ENCODE results near the gene MAPK14. TPM values are rescaled to one million over a fixed set of nuclear protein-coding genes. Genes with fewer than 3 reads are reported as not detected.

The MAPK14 gene
- total and polyA plus RNA-seq, 2 of the 4 experiments (the other 2 are of a cell fraction), result 28.4 to 74.4 TPM

- H4K8ac ChIP-seq (ENCODE audit: low read depth in 2 of 2, low read length in 2 of 2), result no peak overlapping the region
- no peaks in the 10 kb centered on the region for H3K27me3 ChIP-seq (ENCODE audit: control insufficient read depth, insufficient read depth, low read length)
- H3K9ac ChIP-seq (ENCODE audit: low read depth, low read length), result no peak overlapping the region
- ATAC-seq (ENCODE audit: low read depth) (no peak), DNase-seq (no peak)
- no peak overlapping the region for H3K27ac ChIP-seq (ENCODE audit: insufficient read depth, low read length)
- in situ Hi-C loops (cut with MboI; ENCODE audit: low sequenced_read_pairs) (no loop called here), intact Hi-C loops (cut with micrococcal nuclease) (no loop called here), dilution Hi-C loops (cut with HindIII; ENCODE audit: low sequenced_read_pairs, unreplicated experiment) (no loop called here)
- H3K36me3 ChIP-seq (ENCODE audit: control insufficient read depth, insufficient read depth, low read length), result peaks cover 4% of the 10 kb centered on the region
- H4K20me1 ChIP-seq (ENCODE audit: insufficient read depth, low read length), result no peaks in the 10 kb centered on the region
- TF ChIP-seq USF2 (IDR thresholded peaks at IDR 0.05; ENCODE audit: low read depth, low read length), result no peak
- TF ChIP-seq CTCF (conservative IDR thresholded peaks at IDR 0.05; ENCODE audit: low read depth, low read length), result no peak
- no peak for TF ChIP-seq SMC3 (IDR thresholded peaks at IDR 0.05; ENCODE audit: low read depth, low read length)
- TF ChIP-seq ELK1 (IDR thresholded peaks at IDR 0.05; ENCODE audit: borderline replicate concordance, low read depth, low read length), result no peak
- TF ChIP-seq MAZ (IDR thresholded peaks at IDR 0.05; ENCODE audit: borderline replicate concordance, low read depth, low read length), result no peak
- TF ChIP-seq FOS (IDR thresholded peaks at IDR 0.05; ENCODE audit: low read depth, low read length), result no peak
- ChIA-PET CTCF (no interaction called here), POLR2A (ENCODE audit: unreplicated experiment) (no interaction called here)
- peaks cover 10% of the 10 kb centered on the region for H3K4me1 ChIP-seq (ENCODE audit: control insufficient read depth, insufficient read depth, low read length)
- H2BK5ac ChIP-seq (ENCODE audit: low read depth, low read length, poor library complexity, severe bottlenecking), result no peak overlapping the region
- no peak overlapping the region for H3K14ac ChIP-seq (replicated peaks; ENCODE audit: low read depth, low read length)
- H4K91ac ChIP-seq (ENCODE audit: insufficient read depth, low read depth, low read length), result no peak overlapping the region
- H3K4ac ChIP-seq (ENCODE audit: low read depth, low read length), result no peak overlapping the region
- H3K56ac ChIP-seq (ENCODE audit: extremely low read depth, insufficient read depth, low read length), result no peak overlapping the region
- H2AFZ ChIP-seq (replicated peaks; ENCODE audit: low read length, poor library complexity), result no peak overlapping the region
- H3K23ac ChIP-seq (ENCODE audit: low read depth, low read length), result no peak overlapping the region
- no peaks in the 10 kb centered on the region for H3K9me3 ChIP-seq (ENCODE audit: control insufficient read depth, insufficient read depth, low read length)
- 93% methylated on average over 3 of the region's 12 CpGs; no CpG with 5 or more reads in 1 of the 2 experiments for WGBS, 2 experiments (ENCODE audit: extremely low coverage in 2 of 2, insufficient read length in 1 of 2)
- no peak overlapping the region for H2AK5ac ChIP-seq (ENCODE audit: low read depth, low read length)
- no peaks in the 10 kb centered on the region for H3K79me1 ChIP-seq (ENCODE audit: low read depth in 1 of 2, low read length in 2 of 2)
- no peak overlapping the region for H3K4me2 ChIP-seq (ENCODE audit: low read depth, low read length)
- no peak overlapping the region for H2AK9ac ChIP-seq (replicated peaks; ENCODE audit: low read depth, low read length, poor library complexity)
- peaks cover 7% of the 10 kb centered on the region; the same call in 1 of the 2 replicates for H3K9me1 ChIP-seq (ENCODE audit: insufficient read depth, low read length)
- H3K18ac ChIP-seq (ENCODE audit: low read depth, low read length), result no peak overlapping the region
- H2BK120ac ChIP-seq (ENCODE audit: low read depth, low read length), result no peak overlapping the region
- no peak overlapping the region for H4K5ac ChIP-seq (ENCODE audit: low read depth, low read length)
- no peak overlapping the region for H2BK15ac ChIP-seq (ENCODE audit: low read depth, low read length)
- BruUV-seq (replicated peaks), result no TSS peak
- H2BK20ac ChIP-seq (ENCODE audit: low read depth, low read length), result no peak overlapping the region
- no peak overlapping the region for H3K4me3 ChIP-seq (ENCODE audit: insufficient read depth, low read depth, low read length)
These were observed 108.9 kb downstream of the MAPK14 start for GRCh38 chr6:36136551-36136950.
